ENCODE results near the gene STX1A. TPM values are rescaled to one million over a fixed set of nuclear protein-coding genes. Genes with fewer than 3 reads are reported as not detected.
A peak's percentile ranks its signal among the peaks of the same experiment; 100 is the strongest.
"Not testable (repeated sequence)": the region's sequence is repeated elsewhere in the genome, so short reads cannot be mapped to it uniquely, and the experiment has no call there.

Gene STX1A
- total and polyA plus RNA-seq, 8 donors: 2.3 to 95.7 (median 9.6) TPM

DNA sequence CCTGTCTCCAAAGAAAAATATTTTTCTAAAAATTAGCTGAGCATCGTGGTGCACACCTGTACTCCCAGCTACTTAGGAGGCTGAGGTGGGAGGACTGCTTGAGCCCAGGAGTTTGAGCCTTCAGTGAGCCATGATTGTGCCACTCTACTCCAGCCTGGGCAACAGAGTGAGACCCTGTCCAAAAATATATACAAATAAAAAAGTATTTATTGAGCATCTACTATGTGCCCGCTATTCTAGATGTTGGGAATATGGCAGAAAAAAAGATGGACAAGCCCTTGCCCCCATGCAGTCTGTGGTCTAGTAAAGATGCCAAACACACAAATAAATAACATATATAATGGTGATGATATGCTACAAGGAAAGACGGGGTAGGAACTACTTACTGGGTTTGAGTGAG is 4.3 kb upstream of the STX1A start:
- H3K9me3 ChIP-seq: no peaks in the 10 kb centered on the region
- TF ChIP-seq CTCF (IDR thresholded peaks at IDR 0.05): no peak
- no peak for FAIRE-seq
- intact Hi-C loops (cut with DNase I): loop anchor here in 2 of 3 donors (5.0 to 10.0 kb wide), 2 partner anchors 119 to 122 kb away; no protein-coding TSS in a partner anchor
- WGBS, 2 donors: 82 to 92% methylated on average over 3 of the region's 3 CpGs
- H3K4me3 ChIP-seq: no peak overlapping the region
- H3K27me3 ChIP-seq: no peaks in the 10 kb centered on the region
- no peak overlapping the region for H3K27ac ChIP-seq
- peaks cover 0 to 11% (median 4%) of the 10 kb centered on the region in 3 donors for H3K4me1 ChIP-seq
- H3K36me3 ChIP-seq: no peaks in the 10 kb centered on the region
- no peak for DNase-seq
- ATAC-seq: no peak

GRCh38 chr7:73722785-73723184 is 3.3 kb upstream of the STX1A start:
- Histone ChIP-seq H3K27ac (no peak overlapping the region), H3K27me3 (no peaks in the 10 kb centered on the region), H3K36me3 (no peaks in the 10 kb centered on the region), H3K4me1 (peaks cover 0 to 11% (median 4%) of the 10 kb centered on the region in 3 donors), H3K9me3 (no peaks in the 10 kb centered on the region), H3K4me3 (no peak overlapping the region)
- DNase-seq (no peak), ATAC-seq (no peak), FAIRE-seq (no peak)
- no peak for TF ChIP-seq CTCF (IDR thresholded peaks at IDR 0.05)
- intact Hi-C loops (cut with DNase I): loop anchor here in 2 of 3 donors (5.0 to 10.0 kb wide), 2 partner anchors 118 to 120 kb away; no protein-coding TSS in a partner anchor
- WGBS, 2 donors: 42 to 51% methylated on average over 6 of the region's 6 CpGs

- H3K9me3 ChIP-seq, DNase-seq, H3K4me3 ChIP-seq, H3K36me3 ChIP-seq, H3K27me3 ChIP-seq, ATAC-seq, FAIRE-seq: not testable (repeated sequence)
- intact Hi-C loops (cut with DNase I): loop anchor here in 2 of 3 donors (5.0 to 10.0 kb wide), 2 partner anchors 117 to 120 kb away; no protein-coding TSS in a partner anchor
- 62 to 74% methylated on average over 4 of the region's 4 CpGs for WGBS, 2 donors
- Histone ChIP-seq H3K4me1 (peaks cover 0 to 11% (median 4%) of the 10 kb centered on the region in 3 donors), H3K27ac (peak overlapping the region in 1 of 4 donors; percentile 25)
Observed at GRCh38 chr7:73722182-73722581, 2.7 kb upstream of the STX1A start.

- Histone ChIP-seq H3K27ac (peak overlapping the region in 2 of 4 donors; percentile 22 to 28), H3K27me3 (no peaks in the 10 kb centered on the region), H3K36me3 (no peaks in the 10 kb centered on the region), H3K4me1 (peaks cover 0 to 11% (median 4%) of the 10 kb centered on the region in 3 donors), H3K9me3 (no peaks in the 10 kb centered on the region), H3K4me3 (no peak overlapping the region)
- DNase-seq: peak; percentile 82 to 94 (median 86)
- TF ChIP-seq CTCF (IDR thresholded peaks at IDR 0.05): no peak
- ATAC-seq: peak; percentile 73 to 81 (median 76)
- intact Hi-C loops (cut with DNase I): loop anchor here in 2 of 3 donors (5.0 to 10.0 kb wide), 2 partner anchors 117 to 119 kb away; no protein-coding TSS in a partner anchor
- 5 to 17% methylated on average over 3 of the region's 3 CpGs for WGBS, 2 donors
- FAIRE-seq: no peak
Observed at GRCh38 chr7:73721377-73721817, 1.9 kb upstream of the STX1A start.

DNA sequence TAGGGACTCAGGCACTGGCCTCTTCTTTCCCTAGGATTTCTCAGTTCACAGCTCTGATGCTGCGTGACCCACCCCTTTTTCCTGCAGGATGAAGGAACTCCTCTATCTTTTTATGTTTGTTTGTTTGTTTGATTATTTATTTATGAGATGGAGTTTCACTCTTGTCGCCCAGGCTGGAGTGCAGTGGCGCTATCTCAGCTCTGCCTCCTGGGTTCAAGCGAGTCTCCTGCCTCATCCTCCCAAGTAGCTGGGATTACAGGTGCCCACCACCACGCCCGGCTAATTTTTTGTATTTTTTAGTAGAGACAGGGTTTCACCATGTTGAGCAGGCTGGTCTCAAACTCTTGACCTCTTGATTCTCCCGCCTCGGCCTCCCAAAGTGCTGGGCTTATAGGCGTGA is 974 bp upstream of the STX1A start:
- intact Hi-C loops (cut with DNase I): loop anchor here in 2 of 3 donors (5.0 to 10.0 kb wide), 2 partner anchors 116 to 118 kb away; no protein-coding TSS in a partner anchor
- not testable (repeated sequence) for H3K9me3 ChIP-seq, ATAC-seq, FAIRE-seq, H3K36me3 ChIP-seq, H3K27me3 ChIP-seq, H3K4me3 ChIP-seq, DNase-seq, H3K27ac ChIP-seq
- 86 to 95% methylated on average over 9 of the region's 9 CpGs for WGBS, 2 donors
- peaks cover 0 to 11% (median 4%) of the 10 kb centered on the region in 3 donors for H3K4me1 ChIP-seq

DNA sequence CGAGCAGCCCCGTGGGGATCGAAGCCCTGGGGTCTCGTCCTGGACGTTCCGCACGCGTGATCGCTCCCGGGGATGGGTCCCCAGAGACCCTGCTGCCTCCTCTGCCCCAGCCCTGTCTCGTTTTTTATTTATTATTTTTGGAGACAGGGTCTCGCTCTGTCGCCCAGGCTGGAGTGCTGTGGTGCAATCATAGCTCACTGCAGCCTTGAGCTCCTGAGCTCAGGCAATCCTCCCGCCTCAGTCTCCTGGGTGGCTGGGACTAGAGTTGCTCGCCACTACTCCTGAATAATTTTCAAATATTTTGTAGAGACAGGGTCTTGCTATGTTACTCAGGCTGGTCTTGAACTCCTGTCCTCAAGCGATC is 319 bp upstream of the STX1A start:
- H3K4me1 ChIP-seq: peaks cover 0 to 11% (median 4%) of the 10 kb centered on the region in 3 donors
- peak; percentile 1 to 22 (median 5) for ATAC-seq

More for the DNA sequence above, 319 bp upstream of the STX1A start:
- no peak overlapping the region for H3K27ac ChIP-seq
- no peaks in the 10 kb centered on the region for H3K27me3 ChIP-seq
- H3K9me3 ChIP-seq: no peaks in the 10 kb centered on the region
- DNase-seq (no peak), FAIRE-seq (no peak)
- H3K4me3 ChIP-seq: peak overlapping the region in 2 of 4 donors; percentile 79 to 94
- WGBS, 2 donors: 7 to 13% methylated on average over 10 to 16 of the region's 16 CpGs
- no peaks in the 10 kb centered on the region for H3K36me3 ChIP-seq
- intact Hi-C loops (cut with DNase I): loop anchor here in 2 of 3 donors (5.0 to 10.0 kb wide), 2 partner anchors 115 to 117 kb away; no protein-coding TSS in a partner anchor
- no peak for TF ChIP-seq CTCF (IDR thresholded peaks at IDR 0.05)

Measured in pancreas (tissue), 10 donors.